Keratinocyte (primary cell): ENCODE data around the gene TROAP. TPM values are rescaled to one million over a fixed set of nuclear protein-coding genes. Genes with fewer than 3 reads are reported as not detected.
A peak's percentile ranks its signal among the peaks of the same experiment; 100 is the strongest.

Experiments used
- DNase-seq: peaks from one replicate; pipeline ENCODE4 v3.0.0-alpha.2; 2011; ENCODE audit warnings: low read depth, missing footprints, low spot score
- FAIRE-seq: peaks from 2 replicates; lab custom pipeline; 2011; peaks lifted over from hg19 to GRCh38; lab: Jason Lieb, UNC
- H2AFZ ChIP-seq: 2 replicates; pipeline ENCODE4 v1.6.0; 2012; ENCODE audit warnings: low read length, control low read depth, inconsistent platforms; ENCODE audit not compliant: control insufficient read depth
- H3K27ac ChIP-seq: 2 replicates; pipeline ENCODE4 v1.5.1; 2011; ENCODE audit warnings: low read length; ENCODE audit not compliant: control insufficient read depth, insufficient read depth
- H3K27me3 ChIP-seq: 3 replicates; pipeline ENCODE4 v1.6.0; 2011; ENCODE audit warnings: low read length; ENCODE audit not compliant: control insufficient read depth, insufficient read depth; ENCODE audit errors: extremely low read depth
- H3K36me3 ChIP-seq, 2 experiments: 2 replicates in 1 of 2; 3 replicates in 1 of 2; pipeline ENCODE4 v1.5.1; 2011; ENCODE audit warnings: low read length in 2 of 2, mild to moderate bottlenecking in 1 of 2; ENCODE audit not compliant: control insufficient read depth in 2 of 2, insufficient read depth in 2 of 2; ENCODE audit errors: extremely low read depth in 1 of 2
- H3K4me1 ChIP-seq: 3 replicates; pipeline ENCODE4 v1.5.1; 2011; ENCODE audit warnings: low read length; ENCODE audit not compliant: control insufficient read depth, insufficient read depth; ENCODE audit errors: extremely low read depth
- H3K4me2 ChIP-seq: 3 replicates; pipeline ENCODE4 v1.6.0; 2011; ENCODE audit warnings: low read depth, low read length; ENCODE audit not compliant: control insufficient read depth, insufficient read depth; ENCODE audit errors: extremely low read depth
- H3K4me3 ChIP-seq, 3 experiments: fragments of 200-600 bp in 1 of 3; sonication (generic) in 1 of 3; 2 replicates in 2 of 3; 3 replicates in 1 of 3; pipeline ENCODE4 v1.5.1; 2011 to 2016; ENCODE audit warnings: low read length in 3 of 3, mild to moderate bottlenecking in 3 of 3, control low read depth in 2 of 3, inconsistent platforms in 1 of 3, low read depth in 1 of 3, mixed read lengths in 1 of 3, mixed run types in 1 of 3, moderate library complexity in 1 of 3; ENCODE audit not compliant: control insufficient read depth in 2 of 3, insufficient read depth in 2 of 3; ENCODE audit errors: extremely low read depth in 1 of 3
- H3K79me2 ChIP-seq: 2 replicates; pipeline ENCODE4 v1.6.0; 2012; ENCODE audit warnings: low read length; ENCODE audit not compliant: control insufficient read depth, insufficient read depth
- H3K9ac ChIP-seq: 3 replicates; pipeline ENCODE4 v1.6.0; 2011; ENCODE audit warnings: low read length; ENCODE audit not compliant: control insufficient read depth, insufficient read depth; ENCODE audit errors: extremely low read depth
- H3K9me1 ChIP-seq: 3 replicates; pipeline ENCODE4 v1.6.0; 2011; ENCODE audit warnings: low read length; ENCODE audit not compliant: control insufficient read depth, insufficient read depth; ENCODE audit errors: extremely low read depth
- H3K9me3 ChIP-seq: 2 replicates; pipeline ENCODE4 v1.5.1; 2012; ENCODE audit warnings: low read depth, low read length; ENCODE audit not compliant: control insufficient read depth
- H4K20me1 ChIP-seq: 3 replicates; pipeline ENCODE4 v1.6.0; 2011; ENCODE audit warnings: low read length; ENCODE audit not compliant: control insufficient read depth, insufficient read depth; ENCODE audit errors: extremely low read depth
- CTCF ChIP-seq, 3 experiments: IDR thresholded peaks in 1 of 3; conservative IDR thresholded peaks in 1 of 3; optimal IDR thresholded peaks in 1 of 3; 2 replicates in 2 of 3; 3 replicates in 1 of 3; pipeline versions ENCODE3 to v1.5.1; 2011; ENCODE audit warnings: low read length in 3 of 3, mild to moderate bottlenecking in 3 of 3, moderate library complexity in 2 of 3, control low read depth in 1 of 3, inconsistent platforms in 1 of 3; ENCODE audit not compliant: insufficient read depth in 2 of 3; ENCODE audit errors: extremely low read depth in 1 of 3
- EZH2 ChIP-seq: IDR thresholded peaks from one replicate; pipeline ENCODE4 v1.6.1; 2012; ENCODE audit warnings: inconsistent platforms, mild to moderate bottlenecking, low read length, moderate library complexity
- dilution Hi-C: fragments of 300-500 bp; cut with MboI; formaldehyde crosslinking; loops from one replicate; pipeline ENCODE4 v1.7.0; 2020; ENCODE audit warnings: low sequenced_read_pairs; ENCODE audit not compliant: extremely low pct_ligation_motif_present
- polyA plus RNA-seq, 5 experiments: library from polyadenylated mRNA; depleted of rRNA in 3 of 5; stranded (reverse) in 3 of 5; stranded (forward) in 1 of 5; unstranded in 1 of 5; fragments of >200 nt; gene quantifications; 1 replicate in 1 of 5; 2 replicates in 3 of 5; 3 replicates in 1 of 5; pipeline versions ENCODE4 v1.2.1 to v1.2.3, GENCODE V29; 2011 to 2012; ENCODE audit warnings: missing spikeins in 2 of 5, low read depth in 1 of 5, low replicate concordance in 1 of 5

The TROAP gene
- polyA plus RNA-seq, 1 donor (not counting 4 experiments of a cell fraction or from before 2014, with no cell fraction given), result 14.1 TPM

GRCh38 chr12:49357103-49357678 is 34.1 kb downstream of the TROAP start:
- H4K20me1 ChIP-seq, result no peaks in the 10 kb centered on the region
- H3K4me1 ChIP-seq, result peaks cover 17% of the 10 kb centered on the region
- H3K79me2 ChIP-seq, result no peaks in the 10 kb centered on the region
- H2AFZ ChIP-seq, result no peak overlapping the region
- H3K9ac ChIP-seq, result no peak overlapping the region
- dilution Hi-C loops, result no loop called here
- TF ChIP-seq EZH2 (no peak), CTCF (optimal IDR thresholded peaks at IDR 0.05 in 1 of 3, IDR thresholded peaks at IDR 0.05 in 1 of 3, conservative IDR thresholded peaks at IDR 0.05 in 1 of 3; ENCODE audit: extremely low read depth in 1 of 3, insufficient read depth in 2 of 3, low read length in 3 of 3) (peak in 2 of 3 experiments; percentile 9 to 28)
- FAIRE-seq, result no peak
- no peaks in the 10 kb centered on the region for H3K36me3 ChIP-seq
- H3K4me3 ChIP-seq, result no peak overlapping the region
- H3K4me2 ChIP-seq, result no peak overlapping the region
- H3K27ac ChIP-seq, result no peak overlapping the region
- no peak for DNase-seq
- no peaks in the 10 kb centered on the region for H3K9me3 ChIP-seq
- H3K9me1 ChIP-seq, result no peaks in the 10 kb centered on the region
- H3K27me3 ChIP-seq, result no peaks in the 10 kb centered on the region

DNA sequence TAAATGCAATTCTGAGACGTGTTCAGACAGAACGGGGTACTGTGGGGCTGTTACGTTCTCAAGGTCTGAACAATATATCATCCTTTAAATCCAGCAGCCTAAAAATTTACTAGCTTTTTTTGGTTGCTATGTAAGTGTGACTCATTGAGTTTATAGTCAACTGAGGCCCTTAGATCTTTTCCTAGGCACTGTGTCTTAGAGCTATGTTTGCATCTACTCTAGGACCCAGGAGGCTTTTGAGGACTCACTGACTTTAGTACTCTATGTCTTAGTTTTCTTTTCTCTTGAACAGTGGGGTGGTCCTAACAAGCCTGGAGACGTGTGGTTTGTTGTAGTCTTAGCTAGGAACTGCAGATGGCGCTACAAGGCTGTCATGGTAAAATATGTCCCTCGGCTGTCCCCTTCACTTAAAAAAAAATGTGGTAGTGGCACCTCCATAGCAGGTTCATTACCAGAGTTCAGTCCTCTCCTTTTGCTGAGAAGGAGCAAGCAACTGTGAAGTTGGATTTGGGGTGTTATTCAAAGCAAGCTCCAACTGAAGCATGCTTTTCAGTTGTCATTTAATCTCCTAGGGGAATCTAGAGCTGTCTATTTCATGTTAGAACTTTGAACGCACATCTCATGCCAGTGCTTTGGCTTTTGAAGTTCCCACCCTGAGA is 35.6 kb downstream of the TROAP start:
- H3K4me2 ChIP-seq, result peak overlapping the region; percentile 67
- peak overlapping the region; percentile 11 for H3K9ac ChIP-seq
- H4K20me1 ChIP-seq, result no peaks in the 10 kb centered on the region
- TF ChIP-seq EZH2 (no peak), CTCF (optimal IDR thresholded peaks at IDR 0.05 in 1 of 3, IDR thresholded peaks at IDR 0.05 in 1 of 3, conservative IDR thresholded peaks at IDR 0.05 in 1 of 3; ENCODE audit: extremely low read depth in 1 of 3, insufficient read depth in 2 of 3, low read length in 3 of 3) (peak; percentile 78 to 81 (median 78))
- H3K4me3 ChIP-seq, result peak overlapping the region in 1 of 3 experiments; percentile 13
- FAIRE-seq (no peak), DNase-seq (no peak)
- no peaks in the 10 kb centered on the region for H3K36me3 ChIP-seq
- no peaks in the 10 kb centered on the region for H3K9me1 ChIP-seq
- no peaks in the 10 kb centered on the region for H3K9me3 ChIP-seq
- H3K79me2 ChIP-seq, result no peaks in the 10 kb centered on the region
- dilution Hi-C loops, result no loop called here
- H3K27me3 ChIP-seq, result no peaks in the 10 kb centered on the region
- H2AFZ ChIP-seq, result peak overlapping the region; percentile 17
- H3K27ac ChIP-seq, result peak overlapping the region; percentile 11
- peaks cover 17% of the 10 kb centered on the region for H3K4me1 ChIP-seq
